K562 (cell line): ENCODE data around the gene NAPB. TPM values are rescaled to one million over a fixed set of nuclear protein-coding genes. Genes with fewer than 3 reads are reported as not detected.

Experiments used
- ATAC-seq: fragments of 200-7000 bp; cut with Tn5 transposase; 3 replicates; pipeline ENCODE4 v1.9.1; 2020; ENCODE audit warnings: moderate library complexity
- BruUV-seq: library from RNA; stranded (reverse); fragments of 400-500 nt; replicated peaks from 2 replicates; lab custom pipeline; 2021; lab: Mats Ljungman, UMichigan
- CTCF ChIA-PET: fragments of 300-600 bp; formaldehyde crosslinking; extraction: SDS; loops from one replicate; lab custom pipeline; 2021; ENCODE audit warnings: low intra/inter-chr PET ratio; lab: Yijun Ruan, JAX
- POLR2A ChIA-PET: fragments of 300-600, 350-650 bp; sonication (Branson Sonifier 250); formaldehyde crosslinking; extraction: SDS; loops from one replicate; lab custom pipeline; 2021; ENCODE audit warnings: antibody characterized with exemption, inconsistent platforms; lab: Yijun Ruan, JAX
- DNase-seq, 4 experiments: peaks; one replicate each; pipeline versions ENCODE4 v3.0.0 to v3.0.0-alpha.2; 2011 to 2018; ENCODE audit warnings: low spot score in 3 of 4, mixed read lengths in 3 of 4; ENCODE audit errors: extremely low read depth in 1 of 4
- FAIRE-seq: peaks from 2 replicates; lab custom pipeline; 2011; peaks lifted over from hg19 to GRCh38; lab: Jason Lieb, UNC
- H2AFZ ChIP-seq: 2 replicates; pipeline ENCODE4 v1.6.0; 2011; ENCODE audit warnings: low read depth, low read length, control low read depth, inconsistent platforms
- H3K27ac ChIP-seq: fragments of 200-600 bp; 3 replicates; pipeline ENCODE4 v1.8.0; 2011; ENCODE audit warnings: low read depth, mild to moderate bottlenecking, control low read depth, inconsistent platforms, low read length, moderate library complexity, mixed read lengths; ENCODE audit errors: extremely low read depth
- H3K27me3 ChIP-seq, 2 experiments: fragments of 300-600 bp in 1 of 2; 2 replicates in 1 of 2; 3 replicates in 1 of 2; pipeline versions ENCODE4 v1.6.0 to v1.8.0; 2011; ENCODE audit warnings: inconsistent platforms in 2 of 2, low read length in 2 of 2, mild to moderate bottlenecking in 1 of 2, mixed read lengths in 1 of 2, moderate library complexity in 1 of 2; ENCODE audit not compliant: control insufficient read depth in 2 of 2, insufficient read depth in 2 of 2
- H3K36me3 ChIP-seq: fragments of 300-600 bp; 3 replicates; pipeline ENCODE4 v1.8.0; 2011; ENCODE audit warnings: mild to moderate bottlenecking, low read length, inconsistent platforms; ENCODE audit not compliant: control insufficient read depth, insufficient read depth
- H3K4me1 ChIP-seq, 2 experiments: fragments of 200-600 bp in 1 of 2; replicated peaks in 1 of 2; 2 replicates in 1 of 2; 3 replicates in 1 of 2; pipeline versions ENCODE4 v1.5.1 to v1.8.0; 2011; ENCODE audit warnings: inconsistent platforms in 2 of 2, low read length in 2 of 2, mild to moderate bottlenecking in 1 of 2, mixed read lengths in 1 of 2, moderate library complexity in 1 of 2; ENCODE audit not compliant: control insufficient read depth in 2 of 2, insufficient read depth in 2 of 2
- H3K4me2 ChIP-seq: 2 replicates; pipeline ENCODE4 v1.6.1; 2011; ENCODE audit warnings: low read length, control low read depth, inconsistent platforms, mixed read lengths; ENCODE audit not compliant: insufficient read depth
- H3K4me3 ChIP-seq: fragments of 200-600 bp; sonication (generic), shearing (Covaris generic); 2 replicates; pipeline ENCODE4 v1.5.1; 2016; ENCODE audit warnings: control low read depth, inconsistent platforms
- H3K79me2 ChIP-seq: fragments of 200-600 bp; 3 replicates; pipeline ENCODE4 v1.8.0; 2011; ENCODE audit warnings: low read length, inconsistent platforms; ENCODE audit not compliant: control insufficient read depth, insufficient read depth
- H3K9ac ChIP-seq, 2 experiments: 2 replicates each; pipeline versions ENCODE4 v1.6.0 to v1.6.1; 2011; ENCODE audit warnings: low read depth in 2 of 2, low read length in 2 of 2, control low read depth in 1 of 2, inconsistent platforms in 1 of 2, mild to moderate bottlenecking in 1 of 2, mixed read lengths in 1 of 2; ENCODE audit not compliant: insufficient read depth in 1 of 2
- H3K9me1 ChIP-seq: one replicate; pipeline ENCODE4 v1.6.0; 2011; ENCODE audit warnings: inconsistent platforms, mild to moderate bottlenecking, low read length, moderate library complexity; ENCODE audit not compliant: control insufficient read depth, insufficient read depth
- H3K9me3 ChIP-seq: replicated peaks from 2 replicates; pipeline ENCODE4 v1.5.1; 2011; ENCODE audit warnings: low read depth, low read length, inconsistent platforms; ENCODE audit not compliant: control insufficient read depth, insufficient read depth
- H4K20me1 ChIP-seq: replicated peaks from 2 replicates; pipeline ENCODE4 v1.6.1; 2011; ENCODE audit warnings: low read length, inconsistent platforms, mixed read lengths; ENCODE audit not compliant: control insufficient read depth, insufficient read depth
- ELF4 ChIP-seq: fragments of 450-650 bp; formaldehyde crosslinking; IDR thresholded peaks from 2 replicates; pipeline ENCODE4 v1.4.0; 2022; ENCODE audit warnings: missing genetic modification characterization
- FOXK2 ChIP-seq, 2 experiments: fragments of 450-650 bp; IDR thresholded peaks in 1 of 2; conservative IDR thresholded peaks in 1 of 2; 2 replicates each; pipeline ENCODE4 v1.6.1; 2016; ENCODE audit warnings: low read depth in 2 of 2, mild to moderate bottlenecking in 1 of 2
- FOXO4 ChIP-seq: fragments of 450-650 bp; formaldehyde crosslinking; IDR thresholded peaks from 2 replicates; pipeline ENCODE4 v1.4.0; 2020; ENCODE audit warnings: mild to moderate bottlenecking, moderate library complexity
- KLF16 ChIP-seq: IDR thresholded peaks from 2 replicates; pipeline ENCODE4 v1.6.1; 2016; ENCODE audit warnings: antibody characterized with exemption
- MCM2 ChIP-seq: fragments of 450-650 bp; IDR thresholded peaks from 2 replicates; pipeline ENCODE4 v1.6.1; 2017; ENCODE audit warnings: low read depth, mild to moderate bottlenecking
- NKRF ChIP-seq: fragments of 450-650 bp; IDR thresholded peaks from 2 replicates; pipeline ENCODE4 v1.6.1; 2016; ENCODE audit warnings: borderline replicate concordance
- NR2C1 ChIP-seq, 2 experiments: fragments of 450-650 bp; IDR thresholded peaks; 2 replicates each; pipeline ENCODE4 v1.6.1; 2017; ENCODE audit warnings: mild to moderate bottlenecking in 2 of 2, antibody characterized with exemption in 1 of 2, inconsistent platforms in 1 of 2, missing compliant biosample characterization in 1 of 2, missing genetic modification characterization in 1 of 2
- PHB2 ChIP-seq: fragments of 450-650 bp; IDR thresholded peaks from 2 replicates; pipeline ENCODE4 v1.6.1; 2017; ENCODE audit warnings: low read depth
- ZBTB12 ChIP-seq: fragments of 250-450 bp; sonication (Bioruptor Pico); IDR thresholded peaks from 2 replicates; pipeline ENCODE4 v1.4.0; 2020
- ZNF184 ChIP-seq: sonication (generic); formaldehyde crosslinking; IDR thresholded peaks from 2 replicates; pipeline ENCODE4 v1.5.0; 2020; ENCODE audit warnings: missing genetic modification reagents
- WGBS: fragments of 100-300 bp; shearing (Covaris generic); methylation state at CpG from one replicate; pipeline ENCODE4 v1.1.6; 2016; ENCODE audit warnings: low coverage, mixed read lengths; ENCODE audit not compliant: insufficient coverage; ENCODE audit errors: missing lambda C conversion rate; 5-methylcytosine and 5-hydroxymethylcytosine counted together
- in situ Hi-C: fragments of 300-500 bp; cut with MboI; formaldehyde crosslinking; loops from 4 replicates; pipeline ENCODE4 v1.15.0; 2018; ENCODE audit warnings: inconsistent platforms, mixed read lengths
- intact Hi-C: fragments of 100-400 bp; cut with micrococcal nuclease; formaldehyde crosslinking; loops from 2 replicates; pipeline ENCODE4 v1.14.2; 2022
- polyA plus RNA-seq, 8 experiments: library from polyadenylated mRNA; depleted of rRNA in 4 of 8; stranded (reverse) in 5 of 8; unstranded in 3 of 8; fragments of >200 nt; fragmentation: Nextera tagmentation in 2 of 8; fragmentation: Illumina TruSeq in 1 of 8; extraction: Ambion mirVana in 2 of 8; extraction: Trizol in 1 of 8; gene quantifications; 2 replicates each; pipeline versions ENCODE4 v1.2.1 to v1.2.3, GENCODE V29; 2011 to 2014; ENCODE audit warnings: inconsistent platforms in 1 of 8, missing spikeins in 1 of 8
- total RNA-seq, 7 experiments: library from RNA; depleted of rRNA in 6 of 7; stranded (reverse); fragments of >200 nt in 6 of 7; fragmentation: Illumina TruSeq in 2 of 7; extraction: Trizol in 2 of 7; gene quantifications; 2 replicates each; pipeline versions ENCODE4 v1.2.1 to v1.2.3, GENCODE V29; 2011 to 2021; ENCODE audit warnings: low replicate concordance in 1 of 7

NAPB gene
- total and polyA plus RNA-seq, 9 of the 15 experiments (the other 6 are each of a cell fraction or from before 2014, with no cell fraction given) = 1.4 to 7.7 (median 5.2) TPM

- H3K27ac ChIP-seq = no peak overlapping the region
- no peak for FAIRE-seq
- no peak overlapping the region for H3K9ac ChIP-seq
- no peak for TF ChIP-seq NR2C1 (IDR thresholded peaks at IDR 0.05)
- no peak for TF ChIP-seq NR2C1 (tag; IDR thresholded peaks at IDR 0.05)
- TF ChIP-seq KLF16 = no peak
- no peak for TF ChIP-seq ELF4 (CRISPR knock-in tag)
- TF ChIP-seq, all 486 proteins: peak for 0
- ATAC-seq (no peak), DNase-seq (no peak)
- no peaks in the 10 kb centered on the region for H3K36me3 ChIP-seq
- peaks cover 0 to 6% of the 10 kb centered on the region in 2 experiments; a peak in 2 of 5 replicates for H3K4me1 ChIP-seq
- H4K20me1 ChIP-seq = no peaks in the 10 kb centered on the region
- intact Hi-C loops = no loop called here
- peaks cover 0 to 16% of the 10 kb centered on the region in 2 experiments; a peak in 3 of 5 replicates for H3K27me3 ChIP-seq
- no TSS peak for BruUV-seq
- CTCF ChIA-PET = no interaction called here
- no peaks in the 10 kb centered on the region for H3K9me1 ChIP-seq
- no peaks in the 10 kb centered on the region for H3K79me2 ChIP-seq
- POLR2A ChIA-PET = interaction anchor here (0.6 to 1.2 kb wide), 3 partner anchors 15 to 51 kb away, joined by 3 to 4 read pairs (median 4); no protein-coding TSS in a partner anchor
- in situ Hi-C loops = no loop called here
- H3K9me3 ChIP-seq = no peaks in the 10 kb centered on the region
- WGBS = 8% methylated on average over 8 of the region's 8 CpGs
- H3K4me2 ChIP-seq = no peak overlapping the region
- no peak overlapping the region for H3K4me3 ChIP-seq
- H2AFZ ChIP-seq = no peak overlapping the region
Observed at GRCh38 chr20:23326774-23327173, 94.5 kb downstream of the NAPB start.

- no peaks in the 10 kb centered on the region for H3K9me1 ChIP-seq
- intact Hi-C loops (no loop called here), in situ Hi-C loops (no loop called here)
- ChIA-PET CTCF (no interaction called here), POLR2A (interaction anchor here (0.6 to 0.8 kb wide), 2 partner anchors 13 to 1145 kb away, joined by 3 to 4 read pairs; partner anchors contain the start of gene SYNDIG1)
- no peak overlapping the region for H3K4me3 ChIP-seq
- no peak overlapping the region for H3K27ac ChIP-seq
- no peak for DNase-seq
- peaks cover 0 to 16% of the 10 kb centered on the region in 2 experiments; a peak in 3 of 5 replicates for H3K27me3 ChIP-seq
- no peaks in the 10 kb centered on the region for H3K36me3 ChIP-seq
- no peak overlapping the region for H2AFZ ChIP-seq
- ATAC-seq = no peak
- H3K79me2 ChIP-seq = no peaks in the 10 kb centered on the region
- FAIRE-seq = no peak
- WGBS = 8% methylated on average over 3 of the region's 3 CpGs
- no peaks in the 10 kb centered on the region for H3K9me3 ChIP-seq
- H3K4me2 ChIP-seq = no peak overlapping the region
- no peaks in the 10 kb centered on the region for H4K20me1 ChIP-seq
- H3K4me1 ChIP-seq = no peaks in the 10 kb centered on the region
- no peak overlapping the region for H3K9ac ChIP-seq
- BruUV-seq = no TSS peak
- TF ChIP-seq FOXO4 (CRISPR knock-in tag) (no peak), NKRF (no peak), ELF4 (CRISPR knock-in tag) (no peak), MCM2 (no peak), FOXK2 (conservative IDR thresholded peaks at IDR 0.05 in 1 of 2, IDR thresholded peaks at IDR 0.05 in 1 of 2; ENCODE audit: low read depth in 2 of 2) (no peak), PHB2 (no peak), ZNF184 (CRISPR knock-in tag) (no peak), ZBTB12 (CRISPR knock-in tag) (no peak)
Observed at GRCh38 chr20:23325107-23325506, 96.2 kb downstream of the NAPB start.
